ENCODE results near the gene SLC25A46.
"Not testable (repeated sequence)": the region's sequence is repeated elsewhere in the genome, so short reads cannot be mapped to it uniquely, and the experiment has no call there.

SLC25A46 gene

DNA sequence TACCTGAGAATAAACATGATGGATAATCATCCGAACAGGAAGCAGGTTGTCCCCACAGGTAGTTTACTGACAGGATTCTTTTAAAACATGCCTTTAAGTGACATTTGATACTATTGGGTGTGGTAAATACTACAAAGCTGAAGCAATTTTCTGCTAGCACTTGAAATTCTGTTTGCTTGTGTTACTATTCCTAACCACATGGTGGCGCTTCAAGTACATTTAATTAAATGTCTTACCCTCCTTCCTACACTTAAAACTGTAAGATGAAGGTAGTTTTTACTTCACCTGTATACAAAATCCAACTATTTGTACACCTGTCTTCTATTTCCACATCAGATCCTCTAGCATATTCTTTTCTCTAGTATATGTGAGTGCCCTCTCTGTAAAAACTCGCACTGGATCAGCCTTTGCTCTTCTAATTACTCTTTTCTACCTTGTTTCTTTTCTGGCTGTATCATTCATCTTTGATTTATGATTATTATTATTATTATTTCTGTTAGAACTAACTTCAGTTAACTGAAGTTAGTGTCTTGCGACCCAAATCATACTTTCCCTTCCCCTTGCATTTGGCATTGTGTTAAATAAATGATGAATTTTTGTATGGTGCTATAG lies 18.4 kb downstream of the SLC25A46 start:
- DNase-seq (ENCODE audit: low spot score) = peak; percentile 32

DNA sequence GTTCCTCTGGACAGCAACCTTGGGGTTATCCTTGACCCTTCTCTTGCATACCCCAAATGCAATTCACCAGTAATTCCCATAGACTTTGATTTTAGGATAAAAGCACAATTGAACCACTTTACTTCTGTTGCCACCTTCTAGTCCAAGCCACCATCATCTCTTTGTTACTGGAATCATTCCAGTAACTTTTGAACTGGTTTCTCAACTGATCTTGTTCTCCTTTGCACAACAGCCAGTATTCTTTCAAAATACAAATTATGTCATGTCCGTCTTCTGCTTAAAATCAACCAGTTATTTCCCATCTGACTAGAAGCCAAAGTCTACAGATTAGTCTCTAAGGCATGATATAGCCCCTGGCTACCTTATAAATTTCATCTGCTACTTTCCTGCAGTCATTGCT lies 21.4 kb downstream of the SLC25A46 start:
- DNase-seq (ENCODE audit: low spot score) = no peak

- no peak for DNase-seq (ENCODE audit: low spot score)
Measured at GRCh38 chr5:110768138-110768860, 29.5 kb downstream of the SLC25A46 start.

GRCh38 chr5:110769000-110769681 lies 30.3 kb downstream of the SLC25A46 start:
- DNase-seq (ENCODE audit: low spot score) = no peak

DNA sequence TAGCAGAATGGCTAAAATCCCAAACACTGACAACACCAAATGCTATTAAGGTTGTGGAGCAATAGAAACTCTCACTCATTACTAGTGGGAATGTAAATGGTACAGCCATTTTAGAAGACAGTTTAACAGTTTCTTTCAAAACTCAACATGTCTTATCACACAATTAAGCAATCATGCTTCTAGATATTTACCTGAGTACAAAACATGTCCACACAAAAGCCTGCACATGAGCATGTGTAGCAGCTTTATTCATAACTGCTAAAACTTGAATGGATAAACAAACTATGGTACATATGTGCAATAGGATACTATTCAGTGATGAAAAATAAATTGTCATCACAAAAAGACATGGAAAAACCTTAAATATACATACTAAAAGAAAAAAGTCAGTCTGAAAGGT lies 31.5 kb downstream of the SLC25A46 start:
- no peak for DNase-seq (ENCODE audit: low spot score)

GRCh38 chr5:110784901-110785300 lies 46.1 kb downstream of the SLC25A46 start:
- no peak for DNase-seq (ENCODE audit: low spot score)

GRCh38 chr5:110785356-110785755 lies 46.5 kb downstream of the SLC25A46 start:
- no peak for DNase-seq (ENCODE audit: low spot score)

DNA sequence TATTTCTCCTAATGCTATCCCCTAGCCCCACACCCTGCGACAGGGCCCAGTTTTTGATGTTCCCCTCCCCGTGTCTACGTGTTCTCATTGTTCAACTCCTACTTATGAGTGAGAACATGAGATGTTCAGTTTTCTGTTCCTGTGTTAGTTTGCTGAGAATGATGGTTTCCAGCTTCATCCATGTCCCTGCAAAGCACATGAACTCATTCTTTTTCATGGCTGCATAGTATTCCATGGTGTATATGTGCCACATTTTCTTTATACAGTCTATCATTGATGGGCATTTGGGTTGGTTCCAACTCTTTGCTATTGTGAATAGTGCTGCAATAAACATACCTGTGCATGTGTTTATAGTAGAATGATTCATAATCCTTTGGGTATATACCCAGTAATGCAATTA lies 49.2 kb downstream of the SLC25A46 start:
- DNase-seq (ENCODE audit: low spot score) = not testable (repeated sequence)

- DNase-seq (ENCODE audit: low spot score) = no peak
Measured at GRCh38 chr5:110790673-110791072, 51.9 kb downstream of the SLC25A46 start.

DNA sequence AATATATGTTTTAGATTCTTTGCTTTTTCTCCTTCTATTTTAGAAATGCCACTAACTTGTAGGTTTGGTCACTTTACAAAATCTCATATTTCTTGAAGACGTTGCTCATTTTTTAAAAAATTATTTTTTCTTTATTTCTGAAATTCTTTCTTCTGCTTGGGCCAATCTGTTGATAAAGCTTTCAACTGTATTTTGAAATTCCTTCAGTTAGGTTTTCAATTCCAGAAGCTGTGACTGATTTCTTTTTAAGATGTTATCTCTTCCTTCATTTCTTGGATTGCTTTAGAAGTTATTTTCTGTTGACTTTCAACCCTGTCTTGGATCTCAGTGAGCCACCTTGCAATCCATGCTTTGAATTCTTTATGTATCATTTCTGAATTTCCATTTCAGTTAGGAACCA lies 64.2 kb downstream of the SLC25A46 start:
- DNase-seq (ENCODE audit: low spot score) = no peak

DNA sequence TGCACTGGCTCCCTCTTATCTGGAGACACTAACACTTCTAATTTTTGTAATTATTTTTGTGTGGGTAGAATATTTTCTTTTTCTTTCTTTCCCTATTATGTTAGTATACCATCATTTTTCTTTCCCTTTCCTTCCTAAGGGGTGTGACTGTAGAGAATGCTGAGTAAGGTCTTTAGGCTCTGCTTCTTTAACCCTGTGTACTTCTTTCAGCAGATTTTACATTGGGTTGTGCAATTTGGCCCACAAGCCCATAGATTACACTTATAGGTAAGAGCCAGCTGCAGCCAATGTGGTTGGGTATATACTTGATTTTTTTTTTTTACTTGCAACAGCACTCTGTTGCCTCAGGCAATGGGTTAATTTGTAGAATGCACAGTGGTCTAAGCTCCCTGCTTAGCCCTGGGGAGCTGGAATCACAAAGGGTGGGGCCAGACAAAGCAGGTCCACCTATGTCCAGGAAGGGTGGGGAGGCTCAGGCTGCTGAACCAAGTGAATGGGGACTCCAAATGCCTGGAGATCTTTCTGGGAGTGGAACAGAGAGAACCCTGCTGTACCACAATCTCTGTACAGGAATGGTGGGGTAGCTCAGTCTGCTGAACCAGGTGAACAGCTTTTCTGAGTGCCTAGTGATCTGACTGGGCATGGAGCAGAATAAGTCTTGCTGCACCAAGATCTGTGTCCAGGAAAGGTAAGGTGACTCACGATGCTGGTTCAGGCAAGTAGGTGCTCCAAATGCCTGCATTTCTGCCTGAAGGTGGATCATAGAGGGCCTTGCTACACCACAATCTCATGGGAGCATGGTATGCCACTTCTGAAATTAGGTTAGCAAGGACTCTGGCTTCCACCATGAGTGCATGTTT lies 64.9 kb downstream of the SLC25A46 start:
- DNase-seq (ENCODE audit: low spot score) = no peak

DNA sequence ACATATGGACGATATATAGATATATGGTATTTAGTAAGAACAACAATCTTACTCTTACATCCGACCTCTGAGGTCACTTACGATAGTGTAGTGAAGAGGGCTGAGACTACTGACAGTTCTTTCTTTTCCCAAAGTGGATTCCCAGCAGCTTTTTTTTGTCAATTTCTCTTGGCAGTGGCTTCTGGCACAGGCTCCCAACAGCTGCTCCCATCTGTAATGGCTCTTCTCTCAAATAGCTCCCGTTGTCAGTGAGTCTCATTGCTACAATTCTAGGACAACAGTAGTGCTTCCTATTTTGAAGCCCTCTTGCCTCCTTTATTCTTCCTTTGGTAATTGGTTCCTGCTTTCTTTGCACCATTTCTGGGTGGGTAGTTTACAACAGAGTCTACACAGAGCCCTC lies 68.4 kb downstream of the SLC25A46 start:
- DNase-seq (ENCODE audit: low spot score) = no peak

DNA sequence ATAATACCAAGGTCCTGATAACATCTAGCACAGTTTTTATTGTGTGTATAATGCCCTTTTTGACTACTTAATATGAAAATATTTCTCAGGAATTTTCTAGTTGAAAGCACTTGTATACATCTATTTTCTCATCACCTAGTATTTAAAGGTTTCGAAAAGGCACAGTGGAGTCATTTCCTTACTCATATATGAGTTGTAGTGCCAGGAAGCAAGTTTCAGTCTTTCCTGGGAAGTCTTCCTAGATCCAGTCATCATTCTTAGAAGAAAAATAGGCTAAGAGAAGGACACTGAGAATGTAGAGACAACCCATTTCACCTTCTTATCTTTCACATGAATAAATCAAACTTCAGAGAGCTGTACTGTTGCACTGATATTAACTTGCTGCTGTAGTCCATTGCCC lies 70.2 kb downstream of the SLC25A46 start:
- no peak for DNase-seq (ENCODE audit: low spot score)
